HCT116 (cell line): Measurements from ENCODE around the gene AKAP13.

Source experiments
- MAX ChIP-seq: IDR thresholded peaks from 2 replicates; pipeline ENCODE4 v1.6.1; 2012
- TF ChIP-seq, protein P1 (sequence below), 3 experiments: fragments of 200-600 bp in 1 of 3; sonication (generic) in 1 of 3; IDR thresholded peaks in 2 of 3; conservative IDR thresholded peaks in 1 of 3; 2 replicates each; pipeline ENCODE4 v1.5.1; 2012 to 2017; ENCODE audit warnings: low read depth in 2 of 3, low read length in 2 of 3, antibody characterized with exemption in 1 of 3, borderline replicate concordance in 1 of 3, control low read depth in 1 of 3, mild to moderate bottlenecking in 1 of 3, mixed read lengths in 1 of 3, mixed run types in 1 of 3, moderate library complexity in 1 of 3; ENCODE audit not compliant: insufficient read depth in 1 of 3

- TF ChIP-seq, protein P1, sequence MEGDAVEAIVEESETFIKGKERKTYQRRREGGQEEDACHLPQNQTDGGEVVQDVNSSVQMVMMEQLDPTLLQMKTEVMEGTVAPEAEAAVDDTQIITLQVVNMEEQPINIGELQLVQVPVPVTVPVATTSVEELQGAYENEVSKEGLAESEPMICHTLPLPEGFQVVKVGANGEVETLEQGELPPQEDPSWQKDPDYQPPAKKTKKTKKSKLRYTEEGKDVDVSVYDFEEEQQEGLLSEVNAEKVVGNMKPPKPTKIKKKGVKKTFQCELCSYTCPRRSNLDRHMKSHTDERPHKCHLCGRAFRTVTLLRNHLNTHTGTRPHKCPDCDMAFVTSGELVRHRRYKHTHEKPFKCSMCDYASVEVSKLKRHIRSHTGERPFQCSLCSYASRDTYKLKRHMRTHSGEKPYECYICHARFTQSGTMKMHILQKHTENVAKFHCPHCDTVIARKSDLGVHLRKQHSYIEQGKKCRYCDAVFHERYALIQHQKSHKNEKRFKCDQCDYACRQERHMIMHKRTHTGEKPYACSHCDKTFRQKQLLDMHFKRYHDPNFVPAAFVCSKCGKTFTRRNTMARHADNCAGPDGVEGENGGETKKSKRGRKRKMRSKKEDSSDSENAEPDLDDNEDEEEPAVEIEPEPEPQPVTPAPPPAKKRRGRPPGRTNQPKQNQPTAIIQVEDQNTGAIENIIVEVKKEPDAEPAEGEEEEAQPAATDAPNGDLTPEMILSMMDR (IDR thresholded peaks at IDR 0.05 in 2 of 3, conservative IDR thresholded peaks at IDR 0.05 in 1 of 3; ENCODE audit: borderline replicate concordance in 1 of 3, insufficient read depth in 1 of 3, low read depth in 2 of 3, low read length in 2 of 3), result no peak
- no peak for TF ChIP-seq MAX
These were observed 406.3 kb downstream of the AKAP13 start for GRCh38 chr15:85786781-85787114.
